ENCODE results near the gene MOCS3.

DNA sequence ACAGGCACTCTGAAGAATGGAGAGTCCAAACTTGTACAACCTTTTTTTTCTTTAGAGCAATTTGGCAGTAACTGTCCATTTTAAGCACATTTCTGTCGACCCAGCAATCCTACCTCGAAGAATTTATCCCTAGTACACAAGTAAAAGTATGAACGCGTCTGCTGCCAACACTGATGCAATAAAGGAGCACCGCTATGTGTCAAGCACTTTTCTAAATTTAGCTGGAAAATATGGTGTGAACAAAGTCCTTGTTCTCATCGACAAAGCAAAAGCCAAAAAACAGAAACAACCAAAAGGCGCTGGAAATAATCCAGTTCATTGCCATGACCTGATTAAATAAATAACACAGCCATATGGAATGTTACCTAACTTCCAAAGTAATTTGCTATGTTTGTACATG is 1.3 kb upstream of the MOCS3 start:
- no peak for TF ChIP-seq CTCF (IDR thresholded peaks at IDR 0.05; ENCODE audit: poor library complexity)
- no peak for TF ChIP-seq EZH2 (IDR thresholded peaks at IDR 0.05; ENCODE audit: borderline replicate concordance)
